ENCODE data around the gene AGAP5. TPM values are rescaled to one million over a fixed set of nuclear protein-coding genes. Genes with fewer than 3 reads are reported as not detected.
"Not testable (repeated sequence)": the region's sequence is repeated elsewhere in the genome, so short reads cannot be mapped to it uniquely, and the experiment has no call there.

The AGAP5 gene
- total and polyA plus RNA-seq, 3 donors from 2014 or later: 19.8 to 25.5 (median 20.3) TPM

- intact Hi-C loops (cut with DNase I; ENCODE audit: low total_unique reads): no loop called here
- DNase-seq: no peak
- H3K9me3 ChIP-seq: no peaks in the 10 kb centered on the region
- no peaks in the 10 kb centered on the region for H3K4me1 ChIP-seq
- H3K4me3 ChIP-seq: no peak overlapping the region
- no peak for TF ChIP-seq CTCF (IDR thresholded peaks at IDR 0.05)
- TF ChIP-seq POLR2A (IDR thresholded peaks at IDR 0.05): no peak
- 68 to 72% methylated on average over 5 of the region's 5 CpGs for WGBS, 2 donors
- H3K36me3 ChIP-seq (ENCODE audit: low read depth, missing control alignments): no peaks in the 10 kb centered on the region
- no peaks in the 10 kb centered on the region for H3K27me3 ChIP-seq
- no peak overlapping the region for H3K27ac ChIP-seq
Observed at GRCh38 chr10:73717556-73717955, 19.6 kb upstream of the AGAP5 start.

- DNase-seq: no peak
- Histone ChIP-seq H3K4me1 (no peaks in the 10 kb centered on the region), H3K27ac (no peak overlapping the region), H3K27me3 (no peaks in the 10 kb centered on the region), H3K36me3 (ENCODE audit: low read depth, missing control alignments) (no peaks in the 10 kb centered on the region), H3K9me3 (no peaks in the 10 kb centered on the region), H3K4me3 (no peak overlapping the region)
- intact Hi-C loops (cut with DNase I; ENCODE audit: low total_unique reads): no loop called here
- 72 to 80% methylated on average over 1 of the region's 1 CpG for WGBS, 2 donors
- TF ChIP-seq CTCF (IDR thresholded peaks at IDR 0.05): no peak
- no peak for TF ChIP-seq POLR2A (IDR thresholded peaks at IDR 0.05)
Observed at GRCh38 chr10:73716251-73716650, 18.3 kb upstream of the AGAP5 start.

GRCh38 chr10:73715179-73716156, 17.6 kb upstream of the AGAP5 start:
- H3K27me3 ChIP-seq; intact Hi-C loops (cut with DNase I; ENCODE audit: low total_unique reads); H3K9me3 ChIP-seq; H3K4me3 ChIP-seq; H3K27ac ChIP-seq; DNase-seq; H3K36me3 ChIP-seq (ENCODE audit: low read depth, missing control alignments); H3K4me1 ChIP-seq: not testable (repeated sequence)
- WGBS, 2 donors: 89 to 90% methylated on average over 17 of the region's 17 CpGs

- intact Hi-C loops (cut with DNase I; ENCODE audit: low total_unique reads); H3K4me1 ChIP-seq; H3K36me3 ChIP-seq (ENCODE audit: low read depth, missing control alignments); DNase-seq; H3K9me3 ChIP-seq; H3K4me3 ChIP-seq; H3K27me3 ChIP-seq; H3K27ac ChIP-seq: not testable (repeated sequence)
- WGBS, 2 donors: 53 to 67% methylated on average over 3 of the region's 3 CpGs
Observed at GRCh38 chr10:73714483-73714882, 16.6 kb upstream of the AGAP5 start.

GRCh38 chr10:73713912-73714311, 16.0 kb upstream of the AGAP5 start:
- WGBS, 2 donors: 87 to 93% methylated on average over 3 of the region's 3 CpGs
- H3K27me3 ChIP-seq; intact Hi-C loops (cut with DNase I; ENCODE audit: low total_unique reads); H3K36me3 ChIP-seq (ENCODE audit: low read depth, missing control alignments); H3K9me3 ChIP-seq; H3K27ac ChIP-seq; DNase-seq; H3K4me1 ChIP-seq; H3K4me3 ChIP-seq: not testable (repeated sequence)

- H3K9me3 ChIP-seq; H3K36me3 ChIP-seq (ENCODE audit: low read depth, missing control alignments); DNase-seq; H3K4me3 ChIP-seq; intact Hi-C loops (cut with DNase I; ENCODE audit: low total_unique reads); H3K4me1 ChIP-seq; H3K27ac ChIP-seq; H3K27me3 ChIP-seq: not testable (repeated sequence)
- 87 to 93% methylated on average over 5 of the region's 5 CpGs for WGBS, 2 donors
Observed at GRCh38 chr10:73711683-73712082, 13.8 kb upstream of the AGAP5 start.

GRCh38 chr10:73708122-73708521, 10.2 kb upstream of the AGAP5 start:
- H3K4me1 ChIP-seq; H3K4me3 ChIP-seq; H3K9me3 ChIP-seq; H3K36me3 ChIP-seq (ENCODE audit: low read depth, missing control alignments); intact Hi-C loops (cut with DNase I; ENCODE audit: low total_unique reads); DNase-seq; H3K27me3 ChIP-seq; H3K27ac ChIP-seq: not testable (repeated sequence)
- 88 to 94% methylated on average over 1 of the region's 1 CpG for WGBS, 2 donors

- H3K27me3 ChIP-seq; H3K9me3 ChIP-seq; intact Hi-C loops (cut with DNase I; ENCODE audit: low total_unique reads); H3K4me3 ChIP-seq; H3K36me3 ChIP-seq (ENCODE audit: low read depth, missing control alignments); H3K4me1 ChIP-seq; H3K27ac ChIP-seq; DNase-seq: not testable (repeated sequence)
Observed at GRCh38 chr10:73707628-73708027, 9.7 kb upstream of the AGAP5 start.

- WGBS, 2 donors: 98 to 100% methylated on average over 2 of the region's 2 CpGs
Observed at GRCh38 chr10:73706488-73706887, 8.6 kb upstream of the AGAP5 start.

GRCh38 chr10:73705506-73706072, 7.7 kb upstream of the AGAP5 start:
- intact Hi-C loops (cut with DNase I; ENCODE audit: low total_unique reads); H3K27ac ChIP-seq; H3K4me3 ChIP-seq; DNase-seq; H3K4me1 ChIP-seq; H3K36me3 ChIP-seq (ENCODE audit: low read depth, missing control alignments); H3K9me3 ChIP-seq; H3K27me3 ChIP-seq: not testable (repeated sequence)
- WGBS, 2 donors: 92 to 100% methylated on average over 1 of the region's 1 CpG

More at GRCh38 chr10:73706488-73706887, 8.6 kb upstream of the AGAP5 start:
- H3K27ac ChIP-seq; H3K36me3 ChIP-seq (ENCODE audit: low read depth, missing control alignments); intact Hi-C loops (cut with DNase I; ENCODE audit: low total_unique reads); H3K4me1 ChIP-seq; DNase-seq; H3K4me3 ChIP-seq; H3K27me3 ChIP-seq; H3K9me3 ChIP-seq: not testable (repeated sequence)

Data from testis (tissue), 3 donors.